ENCODE data around the gene PRKCE.

PRKCE gene

DNA sequence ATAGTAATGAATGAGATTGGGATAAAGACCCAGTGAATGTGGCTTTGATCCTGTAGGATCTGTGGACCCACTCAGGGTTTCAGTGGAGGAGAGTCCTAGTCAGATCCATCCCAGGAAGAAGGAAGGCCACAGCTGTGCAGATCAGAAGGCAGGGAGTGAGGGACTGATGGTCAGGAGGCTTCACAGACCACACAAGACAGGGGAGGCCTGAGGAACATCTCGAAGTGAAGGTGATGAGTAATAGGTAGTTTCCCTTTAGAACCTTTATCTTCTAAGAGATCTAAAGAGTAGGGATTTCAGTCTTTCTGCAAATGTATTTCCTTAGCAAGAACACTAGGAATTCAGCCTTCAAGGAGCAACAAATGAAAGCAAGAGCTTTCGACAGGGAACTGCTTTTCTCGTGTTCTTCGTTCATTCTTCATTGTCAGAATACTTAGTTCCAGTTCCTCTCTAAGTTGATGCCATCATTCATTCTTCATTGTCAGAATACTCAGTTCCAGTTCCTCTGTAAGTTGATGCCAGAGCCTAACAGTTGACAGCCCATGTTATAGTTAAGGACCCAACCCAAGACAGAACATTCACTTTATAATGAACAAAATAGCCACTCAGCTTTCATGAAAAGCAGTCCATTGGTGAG is 495.5 kb downstream of the PRKCE start:
- Mint-ChIP-seq H3K27ac (no peak overlapping the region), H3K9me3 (no peaks in the 10 kb centered on the region), H3K27me3 (no peaks in the 10 kb centered on the region), H3K4me3 (no peak overlapping the region), H3K36me3 (no peaks in the 10 kb centered on the region), H3K4me1 (peaks cover 7% of the 10 kb centered on the region)
- CTCF ChIA-PET = no interaction called here
- DNase-seq = no peak

- peaks cover 7% of the 10 kb centered on the region for H3K4me1 Mint-ChIP-seq
- DNase-seq = no peak
- CTCF ChIA-PET = no interaction called here
Measured at GRCh38 chr2:46147626-46148368, 496.3 kb downstream of the PRKCE start.

GRCh38 chr2:46148369-46148736 is 496.9 kb downstream of the PRKCE start:
- H3K4me3 Mint-ChIP-seq = no peak overlapping the region
- CTCF ChIA-PET = interaction anchor here (0.5 kb wide), 1 partner anchor 156 kb away, joined by 3 read pairs; no protein-coding TSS in a partner anchor

More at GRCh38 chr2:46147626-46148368, 496.3 kb downstream of the PRKCE start:
- no peak overlapping the region for H3K27ac Mint-ChIP-seq
- H3K4me3 Mint-ChIP-seq = no peak overlapping the region
- no peaks in the 10 kb centered on the region for H3K27me3 Mint-ChIP-seq
- no peaks in the 10 kb centered on the region for H3K36me3 Mint-ChIP-seq
- no peaks in the 10 kb centered on the region for H3K9me3 Mint-ChIP-seq

GRCh38 chr2:46150445-46150955 is 499.0 kb downstream of the PRKCE start:
- Mint-ChIP-seq H3K27me3 (no peaks in the 10 kb centered on the region), H3K36me3 (no peaks in the 10 kb centered on the region), H3K4me3 (no peak overlapping the region), H3K4me1 (peaks cover 7% of the 10 kb centered on the region), H3K9me3 (no peaks in the 10 kb centered on the region), H3K27ac (no peak overlapping the region)
- CTCF ChIA-PET = no interaction called here
- DNase-seq = no peak

More at GRCh38 chr2:46148369-46148736, 496.9 kb downstream of the PRKCE start:
- no peak for DNase-seq
- no peaks in the 10 kb centered on the region for H3K27me3 Mint-ChIP-seq
- no peaks in the 10 kb centered on the region for H3K9me3 Mint-ChIP-seq
- peaks cover 7% of the 10 kb centered on the region for H3K4me1 Mint-ChIP-seq
- H3K27ac Mint-ChIP-seq = no peak overlapping the region
- H3K36me3 Mint-ChIP-seq = no peaks in the 10 kb centered on the region

- CTCF ChIA-PET = no interaction called here
- H3K27me3 Mint-ChIP-seq = no peaks in the 10 kb centered on the region
- peaks cover 5% of the 10 kb centered on the region for H3K4me1 Mint-ChIP-seq
- no peak overlapping the region for H3K27ac Mint-ChIP-seq
- H3K36me3 Mint-ChIP-seq = peaks cover 2% of the 10 kb centered on the region
- DNase-seq = no peak
- H3K4me3 Mint-ChIP-seq = no peak overlapping the region
- no peaks in the 10 kb centered on the region for H3K9me3 Mint-ChIP-seq
Measured at GRCh38 chr2:46151577-46151976, 500.1 kb downstream of the PRKCE start.

- no peaks in the 10 kb centered on the region for H3K9me3 Mint-ChIP-seq
- peaks cover 2% of the 10 kb centered on the region for H3K36me3 Mint-ChIP-seq
- H3K27me3 Mint-ChIP-seq = no peaks in the 10 kb centered on the region
- H3K4me3 Mint-ChIP-seq = no peak overlapping the region
- no peak for DNase-seq
- no peaks in the 10 kb centered on the region for H3K4me1 Mint-ChIP-seq
- no peak overlapping the region for H3K27ac Mint-ChIP-seq
- CTCF ChIA-PET = no interaction called here
Measured at GRCh38 chr2:46153996-46154753, 502.7 kb downstream of the PRKCE start.

DNA sequence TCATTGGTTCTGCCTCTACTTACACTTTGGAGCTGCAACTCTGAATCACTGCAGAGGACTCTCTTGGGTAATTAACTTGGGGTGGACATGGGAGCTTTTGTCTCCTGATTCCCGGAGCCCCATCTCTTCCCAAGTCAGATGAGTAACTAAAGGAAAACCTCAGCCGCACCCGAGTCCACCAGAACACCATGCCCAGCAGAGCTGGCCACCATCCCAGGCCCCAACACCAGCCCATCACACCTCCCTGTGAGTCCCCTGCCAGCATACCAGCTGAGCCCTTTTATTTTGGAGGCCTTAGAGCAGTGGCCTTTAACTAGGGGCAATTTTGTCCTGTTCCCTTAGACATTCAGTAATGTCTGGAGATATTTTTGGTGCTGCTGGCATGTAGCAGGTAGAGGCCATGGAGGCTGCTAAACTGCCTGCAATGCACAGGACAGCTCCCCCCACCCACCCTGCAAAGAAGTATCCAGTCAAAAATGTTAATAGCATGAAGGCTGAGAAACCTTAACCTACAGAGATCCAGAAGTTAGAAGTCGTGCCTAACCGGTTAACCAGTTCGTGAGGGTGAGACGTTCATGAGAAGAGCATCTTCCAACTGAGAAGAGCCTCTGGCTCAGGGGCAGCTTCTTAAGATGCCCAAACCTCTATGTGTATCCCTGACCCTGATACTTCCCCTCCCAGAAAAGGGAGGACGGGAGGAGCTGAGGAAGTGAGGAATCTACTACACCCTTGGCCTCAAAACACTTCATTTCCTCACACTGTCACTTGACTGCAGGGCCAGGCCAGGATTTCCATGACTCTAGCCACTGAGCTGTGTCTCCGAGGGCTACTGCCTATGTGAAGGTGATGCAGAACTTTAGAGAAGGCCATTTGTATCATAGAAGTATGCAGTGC is 505.8 kb downstream of the PRKCE start:
- H3K36me3 Mint-ChIP-seq = peaks cover 2% of the 10 kb centered on the region
- no peak overlapping the region for H3K4me3 Mint-ChIP-seq
- H3K9me3 Mint-ChIP-seq = no peaks in the 10 kb centered on the region
- H3K27me3 Mint-ChIP-seq = no peaks in the 10 kb centered on the region
- DNase-seq = no peak
- H3K4me1 Mint-ChIP-seq = peaks cover 2% of the 10 kb centered on the region
- H3K27ac Mint-ChIP-seq = peak overlapping the region; percentile 51
- CTCF ChIA-PET = interaction anchor here (0.7 kb wide), 1 partner anchor 94 kb away, joined by 3 read pairs; no protein-coding TSS in a partner anchor

DNA sequence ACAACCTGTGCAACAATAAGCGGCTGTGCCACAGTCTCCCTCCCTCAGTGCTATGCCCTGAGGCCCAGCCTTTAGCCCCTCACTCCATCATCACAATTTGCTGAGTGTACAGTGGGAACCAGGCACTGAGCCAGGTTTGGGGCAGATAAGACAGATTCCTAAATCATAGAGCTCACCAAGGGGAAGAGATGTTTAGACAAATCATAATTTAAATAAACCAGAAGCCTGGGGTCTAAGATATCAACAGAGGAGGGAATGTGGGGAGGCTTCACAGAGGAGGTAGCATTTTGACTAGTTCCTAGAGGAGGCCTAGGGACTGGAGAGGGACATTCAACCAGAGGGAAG is 506.5 kb downstream of the PRKCE start:
- DNase-seq = no peak
- peaks cover 2% of the 10 kb centered on the region for H3K4me1 Mint-ChIP-seq
- H3K4me3 Mint-ChIP-seq = no peak overlapping the region
- no peaks in the 10 kb centered on the region for H3K27me3 Mint-ChIP-seq
- H3K36me3 Mint-ChIP-seq = peaks cover 2% of the 10 kb centered on the region
- no peaks in the 10 kb centered on the region for H3K9me3 Mint-ChIP-seq
- H3K27ac Mint-ChIP-seq = no peak overlapping the region
- CTCF ChIA-PET = no interaction called here

- CTCF ChIA-PET = no interaction called here
- H3K9me3 Mint-ChIP-seq = no peaks in the 10 kb centered on the region
- no peaks in the 10 kb centered on the region for H3K27me3 Mint-ChIP-seq
- no peak for DNase-seq
- H3K4me1 Mint-ChIP-seq = peaks cover 2% of the 10 kb centered on the region
- no peak overlapping the region for H3K27ac Mint-ChIP-seq
- H3K4me3 Mint-ChIP-seq = no peak overlapping the region
- H3K36me3 Mint-ChIP-seq = peaks cover 2% of the 10 kb centered on the region
Measured at GRCh38 chr2:46158661-46159060, 507.2 kb downstream of the PRKCE start.

GRCh38 chr2:46160326-46160725 is 508.9 kb downstream of the PRKCE start:
- peaks cover 2% of the 10 kb centered on the region for H3K4me1 Mint-ChIP-seq
- no peaks in the 10 kb centered on the region for H3K27me3 Mint-ChIP-seq
- no peak for DNase-seq
- CTCF ChIA-PET = interaction anchor here (0.6 kb wide), 1 partner anchor 1012 kb away, joined by 3 read pairs; no protein-coding TSS in a partner anchor
- H3K36me3 Mint-ChIP-seq = peaks cover 2% of the 10 kb centered on the region
- no peak overlapping the region for H3K27ac Mint-ChIP-seq
- H3K4me3 Mint-ChIP-seq = no peak overlapping the region
- no peaks in the 10 kb centered on the region for H3K9me3 Mint-ChIP-seq

DNA sequence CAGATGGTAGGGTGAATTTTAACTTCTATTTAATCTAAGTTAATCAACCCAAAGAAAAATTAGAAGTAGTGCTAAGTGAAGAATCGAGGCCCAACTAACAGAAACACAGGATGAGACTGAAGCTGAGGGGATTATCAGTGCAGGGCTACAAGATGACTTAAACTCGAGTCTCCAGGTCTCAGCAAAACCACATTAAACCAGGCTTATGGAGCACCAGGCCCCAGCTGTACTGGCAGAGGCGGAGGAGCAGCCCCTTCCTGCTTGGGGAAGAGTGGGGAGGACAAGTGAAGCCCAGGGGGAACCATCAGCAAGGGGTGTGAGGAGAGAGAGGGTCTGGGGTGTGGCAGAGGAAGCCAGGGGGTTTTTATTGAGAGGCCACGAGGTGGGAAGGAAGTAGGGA is 509.8 kb downstream of the PRKCE start:
- Mint-ChIP-seq H3K4me1 (peaks cover 2% of the 10 kb centered on the region), H3K36me3 (no peaks in the 10 kb centered on the region), H3K9me3 (no peaks in the 10 kb centered on the region), H3K4me3 (no peak overlapping the region), H3K27ac (no peak overlapping the region), H3K27me3 (no peaks in the 10 kb centered on the region)
- CTCF ChIA-PET = no interaction called here
- no peak for DNase-seq

DNA sequence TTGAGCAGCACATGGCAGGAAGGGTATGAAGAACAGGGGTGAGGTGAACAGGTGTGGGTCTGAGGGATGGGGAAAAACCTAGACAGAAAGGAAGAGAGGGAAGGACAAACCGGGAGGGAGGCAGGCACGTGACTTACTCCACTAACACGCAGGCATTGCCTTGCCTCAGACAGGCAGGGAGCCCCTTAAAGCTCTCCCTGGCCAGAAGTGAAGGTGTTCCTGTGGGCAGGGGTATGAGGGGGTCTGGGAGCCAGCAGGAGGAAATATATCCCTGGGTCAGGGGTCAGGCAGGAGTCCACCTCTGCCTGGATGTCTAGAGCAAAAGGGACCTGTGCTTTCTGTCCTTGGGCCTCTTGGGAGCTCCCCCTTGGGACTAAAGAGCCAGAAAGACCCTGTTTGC is 510.4 kb downstream of the PRKCE start:
- CTCF ChIA-PET = no interaction called here
- peaks cover 2% of the 10 kb centered on the region for H3K4me1 Mint-ChIP-seq
- no peak for DNase-seq

DNA sequence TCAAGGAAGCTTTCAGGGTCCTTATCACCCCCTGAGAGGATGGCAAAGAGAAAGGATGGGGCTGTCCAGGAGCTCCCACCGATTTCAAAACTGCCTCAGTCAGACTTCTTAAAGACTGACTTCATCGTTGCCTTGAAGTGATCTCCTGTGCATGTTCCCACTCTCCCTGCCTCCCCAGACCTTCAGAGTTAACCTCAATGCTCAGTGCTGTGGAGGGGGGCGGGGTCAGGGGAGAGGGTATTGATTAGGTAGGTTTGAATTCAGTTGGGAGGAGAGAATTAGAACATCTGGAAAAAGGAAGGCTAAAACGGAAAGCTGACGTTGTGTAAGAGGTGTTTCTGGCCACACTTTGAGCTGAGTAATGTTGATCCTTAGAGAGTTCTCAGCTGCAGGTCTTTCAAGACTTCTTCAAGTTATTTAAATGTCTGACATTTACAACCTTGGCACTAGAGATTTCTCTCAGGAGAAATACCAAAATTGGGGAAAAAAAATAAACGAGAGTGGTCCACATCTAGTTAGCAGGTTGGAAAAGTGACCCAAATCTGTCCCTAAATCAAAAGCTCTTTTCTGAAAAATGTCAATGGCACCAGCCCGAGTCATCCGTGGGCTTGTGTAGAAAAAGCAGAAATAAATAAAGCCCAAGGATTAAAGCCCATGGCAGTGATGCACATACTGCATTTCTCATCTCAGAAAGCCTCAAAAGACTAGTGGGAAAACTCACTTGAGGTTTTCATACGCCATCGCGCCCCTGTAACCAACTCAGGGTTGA is 511.0 kb downstream of the PRKCE start:
- Mint-ChIP-seq H3K4me1 (peaks cover 2% of the 10 kb centered on the region), H3K4me3 (no peak overlapping the region), H3K36me3 (no peaks in the 10 kb centered on the region), H3K27me3 (no peaks in the 10 kb centered on the region), H3K27ac (no peak overlapping the region), H3K9me3 (no peaks in the 10 kb centered on the region)
- CTCF ChIA-PET = interaction anchor here (1.0 kb wide), 1 partner anchor 67 kb away, joined by 4 read pairs; no protein-coding TSS in a partner anchor
- DNase-seq = no peak

More for the DNA sequence above, 510.4 kb downstream of the PRKCE start:
- Mint-ChIP-seq H3K27me3 (no peaks in the 10 kb centered on the region), H3K36me3 (no peaks in the 10 kb centered on the region), H3K9me3 (no peaks in the 10 kb centered on the region), H3K27ac (no peak overlapping the region), H3K4me3 (no peak overlapping the region)
